ENCODE measurements around the gene LXN.
"Not testable (repeated sequence)": the region's sequence is repeated elsewhere in the genome, so short reads cannot be mapped to it uniquely, and the experiment has no call there.

Gene LXN

GRCh38 chr3:158672215-158673176, at the start of gene LXN:
TSS of gene LXN (minus strand) at chr3:158672648. CDS start at chr3:158672478, 170 bp downstream.
- no peak for DNase-seq

GRCh38 chr3:158722108-158722507, 49.7 kb upstream of the LXN start:
- no peak for DNase-seq

GRCh38 chr3:158718490-158719170, 46.2 kb upstream of the LXN start:
- DNase-seq, result no peak

GRCh38 chr3:158717576-158717975, 45.1 kb upstream of the LXN start:
- DNase-seq, result no peak

GRCh38 chr3:158713094-158713499, 40.6 kb upstream of the LXN start:
- DNase-seq, result no peak

- no peak for DNase-seq
Measured at GRCh38 chr3:158712443-158712842, 40.0 kb upstream of the LXN start.

GRCh38 chr3:158711886-158712285, 39.4 kb upstream of the LXN start:
- no peak for DNase-seq

- DNase-seq, result no peak
Measured at GRCh38 chr3:158710601-158711000, 38.2 kb upstream of the LXN start.

- DNase-seq, result no peak
Measured at GRCh38 chr3:158709666-158710083, 37.2 kb upstream of the LXN start.

GRCh38 chr3:158703566-158703965, 31.1 kb upstream of the LXN start:
- DNase-seq, result no peak

- DNase-seq, result no peak
Measured at GRCh38 chr3:158702815-158703481, 30.5 kb upstream of the LXN start.

GRCh38 chr3:158701420-158702065, 29.1 kb upstream of the LXN start:
- no peak for DNase-seq

GRCh38 chr3:158700559-158700958, 28.1 kb upstream of the LXN start:
- no peak for DNase-seq

- DNase-seq, result no peak
Measured at GRCh38 chr3:158696618-158697017, 24.2 kb upstream of the LXN start.

- DNase-seq, result not testable (repeated sequence)
Measured at GRCh38 chr3:158693866-158694456, 21.5 kb upstream of the LXN start.

- no peak for DNase-seq
Measured at GRCh38 chr3:158685159-158685558, 12.7 kb upstream of the LXN start.

GRCh38 chr3:158683230-158683962, 10.9 kb upstream of the LXN start:
- no peak for DNase-seq

GRCh38 chr3:158680861-158681260, 8.4 kb upstream of the LXN start:
- DNase-seq, result no peak

- no peak for DNase-seq
Measured at GRCh38 chr3:158679547-158680000, 7.1 kb upstream of the LXN start.

GRCh38 chr3:158678687-158679086, 6.2 kb upstream of the LXN start:
- no peak for DNase-seq

GRCh38 chr3:158671821-158672214, 630 bp downstream of the LXN start:
- no peak for DNase-seq

- no peak for DNase-seq
Measured at GRCh38 chr3:158668506-158668905, 3.9 kb downstream of the LXN start.

All from AML-193 (cell line).